ENCODE data around the gene AKAP13.

Gene AKAP13

GRCh38 chr15:85763673-85764633 is 383.6 kb downstream of the AKAP13 start:
- no peak overlapping the region for H3K4me3 ChIP-seq (replicated peaks; ENCODE audit: low read depth, low read length)
- DNase-seq (ENCODE audit: extremely low read depth, low read depth), result no peak
- TF ChIP-seq, protein P1, sequence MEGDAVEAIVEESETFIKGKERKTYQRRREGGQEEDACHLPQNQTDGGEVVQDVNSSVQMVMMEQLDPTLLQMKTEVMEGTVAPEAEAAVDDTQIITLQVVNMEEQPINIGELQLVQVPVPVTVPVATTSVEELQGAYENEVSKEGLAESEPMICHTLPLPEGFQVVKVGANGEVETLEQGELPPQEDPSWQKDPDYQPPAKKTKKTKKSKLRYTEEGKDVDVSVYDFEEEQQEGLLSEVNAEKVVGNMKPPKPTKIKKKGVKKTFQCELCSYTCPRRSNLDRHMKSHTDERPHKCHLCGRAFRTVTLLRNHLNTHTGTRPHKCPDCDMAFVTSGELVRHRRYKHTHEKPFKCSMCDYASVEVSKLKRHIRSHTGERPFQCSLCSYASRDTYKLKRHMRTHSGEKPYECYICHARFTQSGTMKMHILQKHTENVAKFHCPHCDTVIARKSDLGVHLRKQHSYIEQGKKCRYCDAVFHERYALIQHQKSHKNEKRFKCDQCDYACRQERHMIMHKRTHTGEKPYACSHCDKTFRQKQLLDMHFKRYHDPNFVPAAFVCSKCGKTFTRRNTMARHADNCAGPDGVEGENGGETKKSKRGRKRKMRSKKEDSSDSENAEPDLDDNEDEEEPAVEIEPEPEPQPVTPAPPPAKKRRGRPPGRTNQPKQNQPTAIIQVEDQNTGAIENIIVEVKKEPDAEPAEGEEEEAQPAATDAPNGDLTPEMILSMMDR (IDR thresholded peaks at IDR 0.05; ENCODE audit: low read depth, low read length, missing control alignments), result no peak

DNA sequence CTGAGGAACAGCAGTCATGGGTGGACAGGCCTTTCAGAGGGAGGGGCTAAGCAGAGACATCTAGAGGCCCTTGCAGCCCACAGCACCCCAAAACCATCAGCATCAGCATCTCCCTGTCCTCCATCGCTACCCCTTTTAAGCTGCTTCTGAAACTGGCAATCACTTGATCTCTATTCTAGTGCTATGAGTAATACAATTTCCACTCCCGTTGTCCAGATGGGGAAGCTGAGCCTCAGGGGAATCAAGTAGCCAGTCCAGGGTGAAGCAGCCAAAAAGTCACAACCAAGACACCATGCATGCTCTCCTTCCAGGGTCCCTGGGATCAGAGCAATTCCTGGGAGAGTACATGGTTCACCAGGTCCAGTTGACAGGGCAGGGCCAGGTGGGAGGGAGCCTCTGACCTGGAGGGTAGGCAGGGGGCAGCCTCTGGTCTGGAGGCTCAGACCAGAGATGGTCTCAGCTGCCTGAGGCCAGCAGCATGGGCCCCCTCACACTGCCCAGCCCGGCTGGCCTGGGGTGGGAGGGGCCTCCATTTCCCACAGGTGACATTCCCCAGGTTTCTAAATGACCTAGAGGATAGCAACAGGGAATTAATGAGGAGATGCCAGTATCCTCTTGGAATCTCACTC is 384.4 kb downstream of the AKAP13 start:
- H3K4me3 ChIP-seq (replicated peaks; ENCODE audit: low read depth, low read length), result no peak overlapping the region
- TF ChIP-seq, protein P1 (IDR thresholded peaks at IDR 0.05; ENCODE audit: low read depth, low read length, missing control alignments), result no peak
- DNase-seq (ENCODE audit: extremely low read depth, low read depth), result no peak

- TF ChIP-seq, protein P1 (IDR thresholded peaks at IDR 0.05; ENCODE audit: low read depth, low read length, missing control alignments), result no peak
- no peak for DNase-seq (ENCODE audit: extremely low read depth, low read depth)
- no peak overlapping the region for H3K4me3 ChIP-seq (replicated peaks; ENCODE audit: low read depth, low read length)
Measured at GRCh38 chr15:85766001-85766831, 385.8 kb downstream of the AKAP13 start.

GRCh38 chr15:85767785-85768529 is 387.6 kb downstream of the AKAP13 start:
- DNase-seq (ENCODE audit: extremely low read depth, low read depth), result no peak
- TF ChIP-seq, protein P1 (IDR thresholded peaks at IDR 0.05; ENCODE audit: low read depth, low read length, missing control alignments), result no peak
- H3K4me3 ChIP-seq (replicated peaks; ENCODE audit: low read depth, low read length), result no peak overlapping the region

DNA sequence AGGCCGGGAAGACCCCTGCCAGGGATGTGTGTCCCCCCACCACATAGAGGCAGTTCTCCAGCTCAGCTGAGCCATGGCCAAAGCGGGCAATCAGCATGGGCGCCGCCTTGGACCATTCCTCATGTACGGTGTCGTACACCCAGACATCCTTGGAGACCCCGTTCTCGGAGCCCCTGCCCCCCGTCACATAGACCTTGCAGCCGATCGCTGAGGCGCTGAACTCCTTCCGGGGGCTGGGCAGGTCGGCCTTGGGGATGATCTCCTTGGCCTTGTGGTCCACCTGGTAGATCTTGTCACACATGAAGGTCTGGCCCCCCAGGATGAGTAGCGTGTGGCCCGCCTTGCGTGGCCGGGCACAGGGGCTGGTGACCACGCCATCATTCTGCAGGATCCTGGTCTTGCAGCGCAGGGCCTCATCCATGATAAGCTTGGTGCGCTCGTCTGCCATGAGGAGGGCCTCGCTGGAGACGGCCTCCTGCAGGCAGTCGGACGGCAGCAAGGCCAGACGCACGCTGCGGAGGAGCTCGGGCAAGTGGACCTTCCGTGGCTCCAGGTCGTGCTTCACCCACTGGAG is 388.3 kb downstream of the AKAP13 start:
- H3K4me3 ChIP-seq (replicated peaks; ENCODE audit: low read depth, low read length), result no peak overlapping the region
- DNase-seq (ENCODE audit: extremely low read depth, low read depth), result no peak
- TF ChIP-seq, protein P1 (IDR thresholded peaks at IDR 0.05; ENCODE audit: low read depth, low read length, missing control alignments), result no peak
